Activated CD4-positive, alpha-beta T cell treated with anti-CD3 and anti-CD28 coated beads, Interleukin-2, amount 50 U/mL, for 1 hour (primary cell): ENCODE measurements around the gene DNLZ.
A peak's percentile ranks its signal among the peaks of the same experiment; 100 is the strongest.
"Not testable (repeated sequence)": the region's sequence is repeated elsewhere in the genome, so short reads cannot be mapped to it uniquely, and the experiment has no call there.

Experiments
- DNase-seq: peaks from one replicate; pipeline ENCODE4 v3.0.0-alpha.2; 2020

Gene DNLZ

GRCh38 chr9:136329636-136330405 lies 33.7 kb downstream of the DNLZ start:
- no peak for DNase-seq

- DNase-seq: no peak
Measured at GRCh38 chr9:136329211-136329627, 34.3 kb downstream of the DNLZ start.

- no peak for DNase-seq
Measured at GRCh38 chr9:136328622-136329041, 34.9 kb downstream of the DNLZ start.

GRCh38 chr9:136328011-136328621 lies 35.4 kb downstream of the DNLZ start:
- DNase-seq: no peak

- DNase-seq: peak; percentile 27
Measured at GRCh38 chr9:136327304-136327974, 36.1 kb downstream of the DNLZ start, which contains the start of gene GPSM1. Gene GPSM1 (plus strand): TSS chr9:136327539. CDS start chr9:136327696, 157 bp downstream.

GRCh38 chr9:136326761-136327303 lies 36.7 kb downstream of the DNLZ start:
- DNase-seq: no peak

GRCh38 chr9:136326061-136326760 lies 37.3 kb downstream of the DNLZ start:
- no peak for DNase-seq

GRCh38 chr9:136325358-136325757 lies 38.2 kb downstream of the DNLZ start:
- no peak for DNase-seq

GRCh38 chr9:136324501-136325300 lies 38.8 kb downstream of the DNLZ start:
- DNase-seq: no peak

- no peak for DNase-seq
Measured at GRCh38 chr9:136323371-136323789, 40.2 kb downstream of the DNLZ start.

- no peak for DNase-seq
Measured at GRCh38 chr9:136322756-136323330, 40.7 kb downstream of the DNLZ start.

GRCh38 chr9:136321561-136321960 lies 42.0 kb downstream of the DNLZ start:
- no peak for DNase-seq

- DNase-seq: not testable (repeated sequence)
Measured at GRCh38 chr9:136320972-136321371, 42.6 kb downstream of the DNLZ start.

GRCh38 chr9:136319955-136320354 lies 43.6 kb downstream of the DNLZ start:
- DNase-seq: not testable (repeated sequence)

GRCh38 chr9:136319244-136319643 lies 44.3 kb downstream of the DNLZ start:
- DNase-seq: not testable (repeated sequence)

GRCh38 chr9:136318776-136319241 lies 44.7 kb downstream of the DNLZ start:
- no peak for DNase-seq

GRCh38 chr9:136318111-136318775 lies 45.3 kb downstream of the DNLZ start:
- DNase-seq: no peak

GRCh38 chr9:136317695-136318094 lies 45.8 kb downstream of the DNLZ start:
- no peak for DNase-seq

GRCh38 chr9:136316896-136317676 lies 46.5 kb downstream of the DNLZ start:
- DNase-seq: no peak

GRCh38 chr9:136316271-136316751 lies 47.2 kb downstream of the DNLZ start:
- no peak for DNase-seq
